Testis (tissue), 2 donors: ENCODE results near the gene SEPTIN8.

ENCODE experiments used
- CTCF ChIP-seq, 3 experiments: fragments of 450-650 bp in 2 of 3; fragments of 200-600 bp in 1 of 3; sonication (generic) in 1 of 3; IDR thresholded peaks; one replicate each; pipeline ENCODE4 v1.5.1; 2016 to 2019; ENCODE audit warnings: antibody characterized with exemption in 3 of 3, mild to moderate bottlenecking in 2 of 3, moderate library complexity in 1 of 3
- POLR2A ChIP-seq: fragments of 450-650 bp; IDR thresholded peaks from one replicate; pipeline ENCODE4 v1.6.1; 2017; ENCODE audit warnings: antibody characterized with exemption, mild to moderate bottlenecking, moderate library complexity

- TF ChIP-seq CTCF (IDR thresholded peaks at IDR 0.05) (no peak), POLR2A (no peak)
Measured at GRCh38 chr5:132780577-132780976, 3.5 kb upstream of the SEPTIN8 start.
